Measurements from ENCODE around the gene DCDC2. TPM values are rescaled to one million over a fixed set of nuclear protein-coding genes. Genes with fewer than 3 reads are reported as not detected.
"Not testable (repeated sequence)": the region's sequence is repeated elsewhere in the genome, so short reads cannot be mapped to it uniquely, and the experiment has no call there.

The DCDC2 gene
- total and polyA plus RNA-seq, 4 donors, result 2.3 to 7.9 (median 2.9) TPM

GRCh38 chr6:24274441-24275083, 83.3 kb downstream of the DCDC2 start:
- H3K9me3 ChIP-seq (ENCODE audit: control insufficient read depth, insufficient read depth, low read length), result no peaks in the 10 kb centered on the region
- no peak overlapping the region for H3K27ac ChIP-seq (ENCODE audit: low read depth, low read length)
- no peaks in the 10 kb centered on the region for H3K36me3 ChIP-seq (ENCODE audit: control insufficient read depth, insufficient read depth, low read length)
- peak in 5 of 6 donors; percentile 20 to 85 (median 29) for DNase-seq (ENCODE audit: low read depth in 4 of 6, low spot score in 6 of 6)
- no peaks in the 10 kb centered on the region for H3K27me3 ChIP-seq (ENCODE audit: control insufficient read depth, insufficient read depth, low read length)
- WGBS (ENCODE audit: insufficient coverage), result no CpG with 5 or more reads among the region's 1 CpG
- H3K4me3 ChIP-seq (ENCODE audit: low read depth, low read length), result no peak overlapping the region
- no peaks in the 10 kb centered on the region for H3K4me1 ChIP-seq (ENCODE audit: control insufficient read depth, insufficient read depth, low read length)

GRCh38 chr6:24273096-24273870, 84.6 kb downstream of the DCDC2 start:
- H3K36me3 ChIP-seq (ENCODE audit: control insufficient read depth, insufficient read depth, low read length), result no peaks in the 10 kb centered on the region
- WGBS (ENCODE audit: insufficient coverage), result 57% methylated on average over 4 of the region's 7 CpGs
- no peaks in the 10 kb centered on the region for H3K4me1 ChIP-seq (ENCODE audit: control insufficient read depth, insufficient read depth, low read length)
- no peak overlapping the region for H3K27ac ChIP-seq (ENCODE audit: low read depth, low read length)
- no peaks in the 10 kb centered on the region for H3K9me3 ChIP-seq (ENCODE audit: control insufficient read depth, insufficient read depth, low read length)
- no peak overlapping the region for H3K4me3 ChIP-seq (ENCODE audit: low read depth, low read length)
- DNase-seq (ENCODE audit: low read depth in 4 of 6, low spot score in 6 of 6), result no peak
- no peaks in the 10 kb centered on the region for H3K27me3 ChIP-seq (ENCODE audit: control insufficient read depth, insufficient read depth, low read length)

GRCh38 chr6:24272553-24272952, 85.3 kb downstream of the DCDC2 start:
- Histone ChIP-seq H3K27ac (ENCODE audit: low read depth, low read length) (no peak overlapping the region), H3K4me3 (ENCODE audit: low read depth, low read length) (no peak overlapping the region), H3K27me3 (ENCODE audit: control insufficient read depth, insufficient read depth, low read length) (no peaks in the 10 kb centered on the region), H3K36me3 (ENCODE audit: control insufficient read depth, insufficient read depth, low read length) (no peaks in the 10 kb centered on the region), H3K4me1 (ENCODE audit: control insufficient read depth, insufficient read depth, low read length) (no peaks in the 10 kb centered on the region), H3K9me3 (ENCODE audit: control insufficient read depth, insufficient read depth, low read length) (no peaks in the 10 kb centered on the region)
- DNase-seq (ENCODE audit: low read depth in 4 of 6, low spot score in 6 of 6), result no peak

GRCh38 chr6:24272148-24272547, 85.7 kb downstream of the DCDC2 start:
- Histone ChIP-seq H3K27me3 (ENCODE audit: control insufficient read depth, insufficient read depth, low read length) (no peaks in the 10 kb centered on the region), H3K36me3 (ENCODE audit: control insufficient read depth, insufficient read depth, low read length) (no peaks in the 10 kb centered on the region), H3K27ac (ENCODE audit: low read depth, low read length) (no peak overlapping the region), H3K9me3 (ENCODE audit: control insufficient read depth, insufficient read depth, low read length) (no peaks in the 10 kb centered on the region), H3K4me1 (ENCODE audit: control insufficient read depth, insufficient read depth, low read length) (no peaks in the 10 kb centered on the region), H3K4me3 (ENCODE audit: low read depth, low read length) (no peak overlapping the region)
- no peak for DNase-seq (ENCODE audit: low read depth in 4 of 6, low spot score in 6 of 6)
- no CpG with 5 or more reads among the region's 1 CpG for WGBS (ENCODE audit: insufficient coverage)

- Histone ChIP-seq H3K4me1 (ENCODE audit: control insufficient read depth, insufficient read depth, low read length) (no peaks in the 10 kb centered on the region), H3K4me3 (ENCODE audit: low read depth, low read length) (no peak overlapping the region), H3K27me3 (ENCODE audit: control insufficient read depth, insufficient read depth, low read length) (no peaks in the 10 kb centered on the region), H3K27ac (ENCODE audit: low read depth, low read length) (no peak overlapping the region), H3K36me3 (ENCODE audit: control insufficient read depth, insufficient read depth, low read length) (no peaks in the 10 kb centered on the region), H3K9me3 (ENCODE audit: control insufficient read depth, insufficient read depth, low read length) (no peaks in the 10 kb centered on the region)
- DNase-seq (ENCODE audit: low read depth in 4 of 6, low spot score in 6 of 6), result no peak
- WGBS (ENCODE audit: insufficient coverage), result 82% methylated on average over 1 of the region's 1 CpG
Measured at GRCh38 chr6:24270011-24270410, 87.8 kb downstream of the DCDC2 start.

GRCh38 chr6:24258214-24258613, 99.6 kb downstream of the DCDC2 start:
- H3K9me3 ChIP-seq (ENCODE audit: control insufficient read depth, insufficient read depth, low read length); H3K4me3 ChIP-seq (ENCODE audit: low read depth, low read length); H3K4me1 ChIP-seq (ENCODE audit: control insufficient read depth, insufficient read depth, low read length); H3K27ac ChIP-seq (ENCODE audit: low read depth, low read length); DNase-seq (ENCODE audit: low read depth in 4 of 6, low spot score in 6 of 6); H3K36me3 ChIP-seq (ENCODE audit: control insufficient read depth, insufficient read depth, low read length); H3K27me3 ChIP-seq (ENCODE audit: control insufficient read depth, insufficient read depth, low read length): not testable (repeated sequence)
- 94% methylated on average over 6 of the region's 6 CpGs for WGBS (ENCODE audit: insufficient coverage)

GRCh38 chr6:24257282-24257681, 100.6 kb downstream of the DCDC2 start:
- H3K4me3 ChIP-seq (ENCODE audit: low read depth, low read length), result no peak overlapping the region
- no peak for DNase-seq (ENCODE audit: low read depth in 4 of 6, low spot score in 6 of 6)
- peaks cover under 1% of the 10 kb centered on the region for H3K27me3 ChIP-seq (ENCODE audit: control insufficient read depth, insufficient read depth, low read length)
- H3K4me1 ChIP-seq (ENCODE audit: control insufficient read depth, insufficient read depth, low read length), result no peaks in the 10 kb centered on the region
- no peaks in the 10 kb centered on the region for H3K9me3 ChIP-seq (ENCODE audit: control insufficient read depth, insufficient read depth, low read length)
- no CpG with 5 or more reads among the region's 4 CpGs for WGBS (ENCODE audit: insufficient coverage)
- H3K36me3 ChIP-seq (ENCODE audit: control insufficient read depth, insufficient read depth, low read length), result no peaks in the 10 kb centered on the region
- no peak overlapping the region for H3K27ac ChIP-seq (ENCODE audit: low read depth, low read length)

GRCh38 chr6:24255676-24256075, 102.2 kb downstream of the DCDC2 start:
- Histone ChIP-seq H3K4me1 (ENCODE audit: control insufficient read depth, insufficient read depth, low read length) (no peaks in the 10 kb centered on the region), H3K9me3 (ENCODE audit: control insufficient read depth, insufficient read depth, low read length) (no peaks in the 10 kb centered on the region), H3K27me3 (ENCODE audit: control insufficient read depth, insufficient read depth, low read length) (no peaks in the 10 kb centered on the region), H3K27ac (ENCODE audit: low read depth, low read length) (no peak overlapping the region), H3K36me3 (ENCODE audit: control insufficient read depth, insufficient read depth, low read length) (no peaks in the 10 kb centered on the region), H3K4me3 (ENCODE audit: low read depth, low read length) (no peak overlapping the region)
- DNase-seq (ENCODE audit: low read depth in 4 of 6, low spot score in 6 of 6), result no peak
- no CpG with 5 or more reads among the region's 1 CpG for WGBS (ENCODE audit: insufficient coverage)

- no peaks in the 10 kb centered on the region for H3K4me1 ChIP-seq (ENCODE audit: control insufficient read depth, insufficient read depth, low read length)
- no peak overlapping the region for H3K27ac ChIP-seq (ENCODE audit: low read depth, low read length)
- no peaks in the 10 kb centered on the region for H3K9me3 ChIP-seq (ENCODE audit: control insufficient read depth, insufficient read depth, low read length)
- DNase-seq (ENCODE audit: low read depth in 4 of 6, low spot score in 6 of 6), result no peak
- H3K4me3 ChIP-seq (ENCODE audit: low read depth, low read length), result no peak overlapping the region
- H3K36me3 ChIP-seq (ENCODE audit: control insufficient read depth, insufficient read depth, low read length), result no peaks in the 10 kb centered on the region
- no peaks in the 10 kb centered on the region for H3K27me3 ChIP-seq (ENCODE audit: control insufficient read depth, insufficient read depth, low read length)
Measured at GRCh38 chr6:24253360-24253759, 104.5 kb downstream of the DCDC2 start.

- Histone ChIP-seq H3K27ac (ENCODE audit: low read depth, low read length) (no peak overlapping the region), H3K9me3 (ENCODE audit: control insufficient read depth, insufficient read depth, low read length) (no peaks in the 10 kb centered on the region), H3K36me3 (ENCODE audit: control insufficient read depth, insufficient read depth, low read length) (no peaks in the 10 kb centered on the region), H3K4me3 (ENCODE audit: low read depth, low read length) (no peak overlapping the region), H3K27me3 (ENCODE audit: control insufficient read depth, insufficient read depth, low read length) (no peaks in the 10 kb centered on the region), H3K4me1 (ENCODE audit: control insufficient read depth, insufficient read depth, low read length) (no peaks in the 10 kb centered on the region)
- no peak for DNase-seq (ENCODE audit: low read depth in 4 of 6, low spot score in 6 of 6)
- WGBS (ENCODE audit: insufficient coverage), result 38% methylated on average over 1 of the region's 1 CpG
Measured at GRCh38 chr6:24252280-24252679, 105.6 kb downstream of the DCDC2 start.

All from spinal cord (tissue), 10 donors.